Measurements from ENCODE around the gene ZEB1.

DNA sequence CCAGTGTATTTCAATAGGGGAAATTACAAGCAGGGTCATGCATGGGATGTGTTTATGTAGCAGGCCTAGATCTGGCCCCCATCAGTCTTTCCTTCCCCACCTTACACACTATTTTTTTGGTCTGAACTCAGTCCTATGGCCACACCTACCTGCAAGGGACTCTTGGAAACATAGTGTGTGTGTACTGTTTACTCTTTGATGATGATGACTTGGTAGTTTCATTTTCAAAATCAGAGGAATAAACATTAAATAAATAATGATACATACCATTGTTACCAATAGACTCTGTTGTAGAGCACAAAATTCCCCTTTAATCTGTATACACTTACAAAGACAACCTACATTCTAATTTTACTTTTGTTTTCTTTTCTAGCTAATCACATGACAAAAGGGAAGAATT is 191.0 kb downstream of the ZEB1 start:
- TF ChIP-seq EZH2 (IDR thresholded peaks at IDR 0.05; ENCODE audit: low read depth), result no peak
- TF ChIP-seq, protein P1, sequence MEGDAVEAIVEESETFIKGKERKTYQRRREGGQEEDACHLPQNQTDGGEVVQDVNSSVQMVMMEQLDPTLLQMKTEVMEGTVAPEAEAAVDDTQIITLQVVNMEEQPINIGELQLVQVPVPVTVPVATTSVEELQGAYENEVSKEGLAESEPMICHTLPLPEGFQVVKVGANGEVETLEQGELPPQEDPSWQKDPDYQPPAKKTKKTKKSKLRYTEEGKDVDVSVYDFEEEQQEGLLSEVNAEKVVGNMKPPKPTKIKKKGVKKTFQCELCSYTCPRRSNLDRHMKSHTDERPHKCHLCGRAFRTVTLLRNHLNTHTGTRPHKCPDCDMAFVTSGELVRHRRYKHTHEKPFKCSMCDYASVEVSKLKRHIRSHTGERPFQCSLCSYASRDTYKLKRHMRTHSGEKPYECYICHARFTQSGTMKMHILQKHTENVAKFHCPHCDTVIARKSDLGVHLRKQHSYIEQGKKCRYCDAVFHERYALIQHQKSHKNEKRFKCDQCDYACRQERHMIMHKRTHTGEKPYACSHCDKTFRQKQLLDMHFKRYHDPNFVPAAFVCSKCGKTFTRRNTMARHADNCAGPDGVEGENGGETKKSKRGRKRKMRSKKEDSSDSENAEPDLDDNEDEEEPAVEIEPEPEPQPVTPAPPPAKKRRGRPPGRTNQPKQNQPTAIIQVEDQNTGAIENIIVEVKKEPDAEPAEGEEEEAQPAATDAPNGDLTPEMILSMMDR (conservative IDR thresholded peaks at IDR 0.05), result no peak

Measured in PC-9 (cell line).